Fibroblast of the conjunctiva (primary cell): Measurements from ENCODE around the gene DCST2.
A peak's percentile ranks its signal among the peaks of the same experiment; 100 is the strongest.
"Not testable (repeated sequence)": the region's sequence is repeated elsewhere in the genome, so short reads cannot be mapped to it uniquely, and the experiment has no call there.

Experiments
- DNase-seq: peaks from one replicate; pipeline ENCODE4 v3.0.0-alpha.2; 2010; ENCODE audit warnings: low read depth

DCST2 gene

DNA sequence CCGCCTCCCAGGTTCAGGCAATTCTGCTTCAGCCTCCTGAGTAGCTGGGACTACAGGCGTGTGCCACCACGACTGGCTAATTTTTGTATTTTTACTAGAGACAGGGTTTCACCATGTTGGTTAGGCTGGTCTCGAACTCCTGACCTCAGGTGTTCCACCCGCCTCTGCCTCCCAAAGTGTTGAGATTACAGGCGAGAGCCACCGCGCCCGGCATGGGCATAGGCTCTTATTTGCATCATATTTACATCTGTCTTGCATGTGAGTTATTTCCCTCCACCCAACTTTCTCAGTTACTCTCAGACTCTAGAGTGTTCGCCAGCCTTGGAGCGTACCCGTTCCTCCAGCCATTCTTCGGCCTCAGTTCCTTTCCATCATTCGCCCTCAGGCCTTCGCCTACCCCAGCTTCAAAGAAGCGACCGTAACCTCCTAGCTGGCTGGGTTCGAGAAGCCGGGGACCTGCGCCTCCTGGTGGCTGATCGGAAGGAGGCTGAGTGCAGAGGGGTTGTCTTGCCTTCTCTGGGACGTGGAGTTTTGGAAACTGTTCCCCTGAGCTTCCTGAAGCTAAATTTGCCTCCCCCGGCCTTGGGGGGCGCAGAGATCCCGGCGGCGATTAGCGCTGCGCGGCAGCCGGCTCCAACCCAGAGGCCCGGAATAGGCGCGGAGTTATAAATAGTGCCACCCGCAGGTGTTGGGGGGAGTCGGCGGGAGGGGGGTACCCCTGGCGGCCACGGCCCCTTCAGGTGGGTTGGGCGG lies 34.6 kb downstream of the DCST2 start:
- no peak for DNase-seq

DNA sequence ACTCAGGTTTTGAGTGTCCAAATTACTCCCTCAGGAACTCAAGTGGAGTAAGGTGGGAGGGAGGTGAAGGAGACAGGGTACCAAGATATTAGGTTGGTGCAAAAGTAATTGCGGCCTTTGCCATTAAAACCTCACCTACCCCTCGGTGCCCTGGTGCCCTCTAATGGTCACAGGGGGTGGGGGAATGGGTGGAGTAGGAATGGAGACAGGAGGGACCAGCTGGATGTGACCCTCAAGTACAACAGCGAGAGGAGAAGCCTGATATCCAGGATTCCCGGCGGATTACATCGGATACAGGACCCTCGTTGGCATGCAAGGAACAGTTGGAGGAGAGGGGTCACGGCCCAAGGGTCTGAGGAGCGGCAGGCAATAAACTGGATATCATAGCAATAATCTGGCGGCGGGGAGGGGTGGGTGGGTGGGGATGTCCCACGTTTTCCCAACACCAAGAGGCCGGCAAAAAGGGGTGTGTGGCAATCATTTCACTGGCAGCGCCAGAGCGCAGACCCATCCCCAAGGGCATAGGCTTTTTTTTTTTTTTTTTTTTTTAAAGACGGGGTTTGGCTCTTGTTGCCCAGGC lies 35.3 kb downstream of the DCST2 start:
- no peak for DNase-seq

DNA sequence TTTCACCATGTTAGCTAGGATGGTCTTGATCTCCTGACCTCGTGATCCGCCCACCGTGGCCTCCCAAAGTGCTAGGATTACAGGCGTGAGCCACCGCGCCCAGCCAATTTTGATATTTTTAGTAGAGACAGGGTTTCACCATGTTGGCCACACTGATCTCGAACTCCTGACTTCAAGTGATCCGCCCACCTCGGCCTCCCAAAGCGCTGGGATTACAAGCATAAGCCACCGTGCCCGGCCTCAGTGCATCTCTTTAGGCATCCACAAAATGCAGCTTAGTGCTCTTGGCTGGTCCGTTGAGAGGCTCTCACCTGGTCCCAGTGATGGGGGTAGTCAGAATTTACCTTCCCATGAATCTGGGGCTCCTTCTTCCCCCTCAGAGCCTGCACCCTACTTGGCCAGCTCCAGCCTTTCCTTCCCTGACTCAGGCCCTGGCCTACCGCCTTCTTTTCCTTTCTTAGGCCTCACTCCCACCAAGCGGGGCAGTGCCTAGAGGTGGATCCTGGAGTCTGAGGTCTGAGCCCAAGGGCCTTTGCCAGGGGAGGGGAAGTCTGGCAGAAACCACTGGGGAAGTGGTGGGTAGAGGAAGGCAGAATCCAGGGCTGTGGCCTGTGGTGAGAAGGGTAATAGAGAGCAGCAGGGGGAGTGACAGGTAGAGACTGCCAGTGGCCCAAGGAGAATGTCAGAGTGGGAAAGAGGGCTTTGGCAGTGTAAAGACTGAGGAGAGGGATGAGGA lies 36.4 kb downstream of the DCST2 start:
- no peak for DNase-seq

DNA sequence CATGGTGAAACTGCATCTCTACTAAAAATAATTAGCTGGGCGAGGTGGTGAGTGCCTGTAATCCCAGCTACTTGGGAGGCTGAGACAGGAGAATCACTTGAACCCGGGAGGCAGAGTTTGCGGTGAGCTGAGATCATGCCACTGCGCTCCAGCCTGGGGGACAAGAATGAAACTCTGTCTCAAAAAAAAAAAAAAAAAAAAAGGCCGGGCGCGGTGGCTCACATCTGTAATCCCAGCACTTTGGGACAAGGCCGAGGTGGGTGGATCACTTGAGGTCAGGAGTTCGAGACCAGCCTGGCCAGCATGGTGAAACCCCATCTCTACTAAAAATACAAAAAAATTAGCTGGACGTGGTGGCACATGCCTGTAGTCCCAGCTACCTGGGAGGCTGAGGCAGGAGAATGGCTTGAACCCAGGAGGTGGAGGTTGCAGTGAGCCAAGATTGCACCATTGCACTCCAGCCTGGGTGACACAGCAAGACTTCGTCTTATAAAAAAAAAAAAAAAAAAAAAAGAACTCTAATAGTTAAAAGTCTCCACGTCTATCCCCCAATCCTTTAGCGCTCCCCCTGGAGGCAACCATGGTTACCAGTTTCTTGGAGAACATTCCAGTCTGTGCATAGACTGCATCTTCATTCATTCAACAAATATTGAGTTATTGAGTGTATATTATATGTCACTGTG lies 38.1 kb downstream of the DCST2 start:
- DNase-seq: peak; percentile 76

DNA sequence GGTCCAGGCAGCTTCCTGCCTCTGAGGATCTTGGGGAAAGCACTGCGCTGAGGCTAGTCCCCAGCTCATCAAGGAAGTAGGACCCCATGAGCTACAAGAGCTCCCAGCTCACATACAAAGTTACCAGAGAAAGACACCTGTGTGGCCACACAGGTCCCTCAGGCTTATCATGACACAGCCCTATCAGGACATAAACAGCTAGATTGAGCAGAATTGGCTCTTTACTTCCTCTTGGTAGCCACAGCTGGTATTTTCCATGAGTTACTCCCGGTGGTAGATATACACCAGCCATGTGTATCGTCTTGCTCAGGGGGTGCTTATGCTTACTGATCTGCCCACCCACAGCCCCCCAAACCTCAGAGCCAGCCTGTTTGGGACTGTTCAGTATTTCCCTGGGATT lies 39.0 kb downstream of the DCST2 start:
- DNase-seq: no peak

DNA sequence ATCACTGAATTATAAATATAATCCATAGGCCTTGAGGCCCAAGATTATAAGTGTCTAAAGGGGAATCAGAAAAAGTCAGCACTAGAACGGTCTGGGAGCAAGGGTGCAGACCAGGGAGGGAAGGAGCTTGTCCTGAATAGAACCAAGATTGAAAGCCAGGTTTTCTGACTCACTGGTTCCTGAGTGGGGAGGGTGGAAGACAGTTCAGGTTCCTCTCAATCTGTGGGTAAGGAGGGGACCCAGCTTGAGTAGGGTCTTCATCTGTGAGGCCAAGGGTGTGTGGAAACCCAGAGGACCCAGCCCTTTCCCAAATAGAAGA lies 39.4 kb downstream of the DCST2 start:
- no peak for DNase-seq

DNA sequence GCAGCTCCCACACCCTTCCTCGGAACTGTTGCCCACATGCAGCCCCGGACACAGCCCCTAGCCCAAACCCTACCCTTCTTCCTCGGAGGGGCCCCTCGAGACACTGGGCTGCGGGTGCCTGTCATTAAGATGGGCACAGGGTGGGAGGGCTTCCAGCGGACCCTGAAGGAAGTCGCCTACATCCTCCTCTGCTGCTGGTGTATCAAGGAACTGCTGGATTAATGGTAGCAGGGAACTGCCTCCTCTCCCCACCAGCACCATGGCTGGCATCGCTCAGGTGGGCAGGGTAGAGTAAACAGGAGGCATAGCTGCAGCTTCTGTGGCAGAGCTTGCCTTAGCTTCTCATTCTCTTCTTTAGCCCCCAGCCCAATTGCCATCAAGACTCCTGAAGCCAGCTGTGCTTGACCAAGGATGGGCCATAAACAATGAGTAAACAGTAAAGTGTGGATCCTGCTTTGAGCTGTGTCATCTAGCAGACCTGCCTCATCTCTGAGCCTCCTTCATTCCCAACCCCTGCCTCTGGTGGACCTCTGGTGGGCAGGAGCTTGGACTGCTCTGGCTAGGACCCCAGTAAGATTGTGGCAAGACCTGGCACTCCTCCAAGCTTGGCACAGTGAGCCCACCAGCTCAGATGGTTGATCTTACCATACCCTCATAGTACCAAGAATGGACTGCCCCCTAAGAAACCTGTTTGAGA lies 39.9 kb downstream of the DCST2 start, which contains the start of gene LENEP:
LENEP (plus strand) TSS at position 15 of the 697 bp plus-strand sequence; CDS start at position 37, 22 bp downstream.
- DNase-seq: no peak

DNA sequence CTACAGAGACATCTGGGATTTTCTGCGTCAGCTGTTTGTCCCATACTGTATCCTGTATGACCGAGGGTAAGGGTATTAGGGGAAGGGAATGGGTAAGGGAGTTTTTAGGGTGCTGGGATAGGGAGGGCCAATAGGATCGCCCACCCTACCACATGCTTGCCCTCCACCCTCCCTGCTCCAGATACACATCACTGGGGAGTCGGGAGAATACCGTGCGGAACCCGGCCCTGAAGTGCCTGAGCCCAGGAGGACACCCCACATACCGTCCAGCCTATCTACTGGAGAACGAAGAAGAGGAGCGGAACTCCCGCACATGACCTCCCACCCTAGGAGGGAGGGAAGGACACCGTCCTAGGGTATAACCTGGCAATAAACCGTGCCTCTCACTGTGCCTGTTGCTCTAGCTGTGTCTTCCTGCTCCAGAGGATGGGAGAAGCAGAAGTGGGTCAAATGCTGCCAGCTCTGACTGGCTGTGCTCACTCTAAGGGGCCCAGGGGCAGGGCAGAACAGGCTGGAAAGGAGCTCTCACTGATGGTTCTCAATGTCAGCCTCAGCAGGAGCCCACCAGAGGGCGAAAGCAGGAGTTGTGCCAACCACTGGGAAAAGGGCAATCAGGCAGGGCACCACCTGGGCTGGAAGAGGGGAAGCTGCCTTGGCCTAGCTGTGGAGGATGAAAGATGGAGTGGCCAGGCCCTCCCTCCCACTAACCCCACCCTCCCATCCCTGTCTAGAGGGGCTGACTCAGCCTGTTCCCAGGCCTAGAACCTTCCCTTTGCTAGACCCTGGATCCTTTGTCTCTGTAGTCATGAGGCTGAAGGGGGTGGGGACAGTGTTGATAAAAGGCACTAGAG lies 40.6 kb downstream of the DCST2 start:
- DNase-seq: no peak

DNA sequence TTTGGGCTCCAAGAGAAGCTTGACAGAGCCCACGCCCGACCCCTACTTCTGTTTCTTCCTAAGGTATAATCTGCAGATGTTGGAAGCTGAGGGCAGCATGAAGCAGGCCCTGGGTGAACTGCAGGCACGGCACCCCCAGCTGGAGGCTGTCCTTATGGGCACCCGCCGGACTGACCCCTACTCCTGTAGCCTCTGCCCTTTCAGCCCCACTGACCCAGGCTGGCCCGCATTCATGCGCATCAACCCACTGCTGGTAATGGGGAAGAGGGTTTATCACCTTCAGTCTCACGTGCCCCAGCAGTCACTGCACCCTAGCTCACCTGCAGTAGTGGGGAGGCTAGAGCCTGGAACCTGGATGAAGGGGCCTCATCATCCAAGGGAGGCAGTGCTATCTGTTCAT lies 43.3 kb downstream of the DCST2 start:
- no peak for DNase-seq

DNA sequence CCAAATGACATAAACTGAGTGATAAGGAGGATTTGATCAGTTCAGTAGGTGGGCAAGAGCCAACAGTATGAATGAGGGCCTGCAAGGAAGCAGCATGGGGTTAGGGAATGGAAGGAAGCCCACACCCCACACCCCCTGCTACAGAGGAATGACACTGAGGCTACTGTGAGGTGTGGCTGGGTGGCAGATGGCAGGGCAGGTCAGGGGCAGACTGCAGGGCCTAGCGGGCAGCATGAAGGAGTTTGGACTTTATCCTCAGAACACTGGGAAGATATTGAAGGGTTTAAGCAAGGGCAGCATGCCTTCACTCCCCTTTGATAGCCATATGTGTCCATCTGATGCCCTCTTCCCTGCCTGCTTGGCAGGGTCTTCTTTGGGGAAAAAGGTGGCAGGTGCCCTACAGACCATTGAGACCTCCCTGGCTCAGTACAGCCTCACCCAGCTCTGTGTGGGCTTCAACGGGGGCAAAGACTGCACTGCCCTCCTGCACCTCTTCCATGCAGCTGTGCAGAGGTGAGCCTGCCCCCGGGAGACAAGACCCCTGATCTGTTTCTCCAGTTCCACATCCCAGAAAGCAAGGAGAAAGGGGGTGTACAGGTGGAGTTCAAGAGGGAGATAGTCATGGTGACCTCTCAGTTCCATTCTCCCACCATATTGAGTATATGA lies 44.3 kb downstream of the DCST2 start:
- no peak for DNase-seq

DNA sequence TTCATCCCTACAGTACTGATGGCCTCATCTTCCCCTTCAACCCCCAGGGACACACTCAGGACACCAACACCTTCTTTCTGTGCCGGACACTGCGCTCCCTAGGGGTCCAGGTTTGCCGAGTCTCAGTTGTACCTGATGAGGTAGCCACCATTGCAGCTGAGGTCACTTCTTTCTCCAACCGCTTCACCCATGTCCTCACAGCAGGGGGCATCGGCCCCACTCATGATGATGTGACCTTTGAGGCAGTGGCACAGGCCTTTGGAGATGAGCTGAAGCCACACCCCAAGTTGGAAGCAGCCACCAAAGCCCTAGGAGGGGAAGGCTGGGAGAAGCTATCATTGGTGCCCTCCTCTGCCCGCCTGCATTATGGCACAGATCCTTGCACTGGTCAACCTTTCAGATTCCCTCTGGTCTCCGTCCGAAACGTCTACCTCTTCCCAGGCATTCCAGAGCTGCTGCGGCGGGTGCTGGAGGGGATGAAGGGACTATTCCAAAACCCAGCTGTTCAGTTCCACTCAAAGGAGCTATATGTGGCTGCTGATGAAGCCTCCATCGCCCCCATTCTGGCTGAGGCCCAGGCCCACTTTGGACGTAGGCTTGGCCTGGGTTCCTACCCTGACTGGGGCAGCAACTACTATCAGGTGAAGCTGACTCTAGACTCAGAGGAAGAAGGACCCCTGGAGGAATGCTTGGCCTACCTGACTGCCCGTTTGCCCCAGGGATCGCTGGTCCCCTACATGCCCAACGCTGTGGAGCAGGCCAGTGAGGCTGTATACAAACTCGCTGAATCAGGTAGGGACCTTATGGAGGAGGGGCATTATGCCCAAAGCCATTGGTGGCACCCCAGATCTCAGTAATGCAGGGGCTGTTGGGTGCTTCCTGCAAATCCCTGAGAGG lies 45.3 kb downstream of the DCST2 start:
- DNase-seq: no peak

DNA sequence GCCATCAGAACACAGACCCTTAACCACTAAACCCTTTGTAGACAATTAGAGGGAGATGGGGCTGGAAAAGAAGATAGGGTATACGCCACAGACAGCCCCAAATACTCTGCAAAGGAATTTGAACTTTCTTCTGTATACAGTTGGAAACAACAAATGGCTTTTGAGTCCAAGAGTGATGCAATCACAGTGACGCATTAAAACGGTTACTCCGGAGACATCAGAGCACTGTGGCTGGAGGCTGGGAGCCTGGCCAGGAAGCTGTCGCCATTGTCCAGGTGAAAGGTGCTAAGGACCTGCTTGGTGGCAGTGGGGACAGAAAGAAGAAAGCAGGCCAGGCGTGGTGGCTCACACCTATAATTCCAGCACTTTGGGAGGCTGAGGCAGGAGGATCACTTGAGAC lies 46.3 kb downstream of the DCST2 start:
- no peak for DNase-seq

DNA sequence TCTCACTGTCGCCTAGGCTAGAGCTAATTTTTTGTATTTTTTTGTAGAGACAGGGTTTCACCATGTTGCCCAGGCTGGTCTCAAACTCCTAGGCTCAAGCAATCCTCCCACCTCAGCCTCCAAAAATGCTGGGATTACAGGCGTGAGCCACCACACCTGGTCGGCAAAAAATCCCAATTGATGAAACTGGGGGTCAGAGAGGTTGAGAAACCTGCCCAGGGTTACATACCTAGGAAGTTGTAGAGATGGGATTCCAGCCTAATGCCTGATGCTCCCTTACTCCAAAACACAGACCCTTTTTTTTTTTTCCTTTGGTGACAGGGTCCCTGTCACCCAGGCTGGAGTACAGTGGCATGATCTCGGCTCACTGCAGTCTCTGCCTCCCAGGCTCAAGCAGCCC lies 46.8 kb downstream of the DCST2 start:
- DNase-seq: not testable (repeated sequence)

DNA sequence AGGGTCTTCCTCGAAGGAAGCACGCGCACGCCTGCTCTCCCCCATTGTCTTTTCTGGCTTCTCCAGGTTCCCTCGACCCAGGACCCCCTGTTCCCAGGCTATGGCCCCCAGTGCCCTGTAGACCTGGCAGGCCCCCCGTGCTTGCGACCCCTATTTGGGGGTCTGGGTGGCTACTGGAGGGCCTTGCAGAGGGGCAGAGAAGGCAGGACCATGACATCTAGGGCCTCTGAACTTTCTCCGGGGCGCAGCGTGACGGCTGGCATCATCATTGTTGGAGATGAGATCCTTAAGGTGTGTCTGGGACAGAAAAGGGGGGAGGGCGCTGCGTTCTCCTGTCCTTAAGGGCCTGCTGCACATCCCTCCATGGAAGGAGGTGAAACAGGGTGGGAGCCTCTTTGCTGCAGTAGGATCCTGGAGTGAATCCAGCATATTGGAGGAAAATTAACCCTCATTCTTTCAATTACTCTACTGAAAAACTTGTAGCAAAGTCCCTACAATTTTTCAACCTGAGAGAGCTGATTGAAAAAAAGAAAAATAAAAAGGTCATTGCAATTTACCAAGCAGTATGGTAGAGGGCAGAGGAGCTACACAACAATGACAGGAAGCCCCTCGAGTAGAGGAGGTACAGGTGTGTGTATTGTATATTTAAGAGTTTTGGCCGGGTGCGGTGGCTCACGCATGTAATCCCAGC lies 49.7 kb downstream of the DCST2 start:
- DNase-seq: no peak

DNA sequence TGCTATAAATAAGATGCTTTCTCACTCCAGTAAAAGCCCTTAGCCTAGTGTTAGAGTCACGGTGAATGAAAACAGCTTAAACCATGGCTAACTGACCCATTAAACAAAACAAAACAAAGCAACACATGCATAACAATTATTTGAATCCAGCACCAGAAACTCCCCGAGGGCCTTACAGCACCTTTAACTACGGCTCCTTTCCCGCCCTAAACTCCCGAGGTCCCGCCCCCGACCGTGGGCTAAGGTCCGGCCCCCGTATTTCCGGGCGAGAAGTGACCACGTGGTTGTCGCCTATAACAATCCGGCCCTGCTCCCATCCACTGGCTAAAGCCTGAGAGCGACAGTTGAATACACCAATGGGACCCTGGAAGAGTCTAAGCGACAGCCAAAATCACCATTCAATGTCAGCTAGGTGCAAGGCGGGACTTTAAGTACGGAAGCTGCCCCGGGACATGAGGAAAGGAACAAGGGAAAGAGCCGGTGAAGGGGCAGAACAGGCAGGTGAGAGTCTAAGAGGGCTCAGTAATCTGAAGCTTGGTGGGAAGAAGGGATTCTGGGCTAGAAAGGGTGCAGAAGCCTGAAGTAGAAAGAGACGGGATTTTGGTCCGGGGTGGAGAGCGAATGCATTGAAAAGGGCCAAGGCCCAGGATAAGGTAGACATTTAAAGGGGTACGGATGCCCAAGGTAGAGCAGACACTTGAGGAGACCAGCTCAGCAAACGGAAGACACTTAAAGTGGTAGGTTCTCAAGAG lies 50.5 kb downstream of the DCST2 start, which contains the start of gene FLAD1:
FLAD1 (plus strand) TSS at position 448 of the 752 bp plus-strand sequence. CDS start 351 bp downstream, outside the sequence.
- DNase-seq: peak; percentile 98

DNA sequence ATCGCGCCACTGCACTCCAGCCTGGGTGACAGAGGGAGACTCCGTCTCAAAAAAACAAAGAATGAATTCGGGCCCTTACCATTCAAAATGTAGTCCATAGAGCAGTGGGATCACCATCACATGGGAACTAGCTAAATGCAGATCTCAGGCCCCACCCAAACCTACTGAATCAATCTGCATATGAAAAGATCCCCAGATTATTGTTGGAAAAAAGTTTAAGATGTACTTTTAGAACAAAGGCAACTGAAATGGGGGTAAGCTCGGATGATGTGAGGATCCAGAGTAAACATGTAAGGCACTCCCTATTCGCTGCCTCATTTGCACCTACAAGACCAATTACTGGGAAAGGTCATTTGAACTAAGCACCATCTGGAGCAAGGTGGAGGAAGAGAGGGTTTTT lies 51.2 kb downstream of the DCST2 start:
- no peak for DNase-seq

DNA sequence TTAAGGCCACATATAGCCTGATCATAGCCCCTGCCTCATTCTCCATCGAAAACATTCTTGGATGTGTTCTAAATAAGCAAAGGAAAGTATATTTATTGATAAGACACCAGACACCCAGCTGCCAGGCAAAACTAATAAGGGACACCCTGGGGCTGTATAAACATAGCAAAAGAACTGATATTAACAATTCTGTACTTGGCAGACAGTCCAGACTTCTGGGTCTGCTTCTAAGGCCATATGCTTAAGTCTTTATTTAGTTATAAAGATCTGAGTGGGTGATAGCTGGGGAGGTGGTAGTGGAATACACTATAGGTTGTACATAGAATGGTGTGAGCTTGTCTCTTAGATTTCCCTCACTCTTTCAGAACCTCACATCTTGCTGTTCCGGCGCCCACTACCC lies 55.2 kb downstream of the DCST2 start:
- DNase-seq: no peak

DNA sequence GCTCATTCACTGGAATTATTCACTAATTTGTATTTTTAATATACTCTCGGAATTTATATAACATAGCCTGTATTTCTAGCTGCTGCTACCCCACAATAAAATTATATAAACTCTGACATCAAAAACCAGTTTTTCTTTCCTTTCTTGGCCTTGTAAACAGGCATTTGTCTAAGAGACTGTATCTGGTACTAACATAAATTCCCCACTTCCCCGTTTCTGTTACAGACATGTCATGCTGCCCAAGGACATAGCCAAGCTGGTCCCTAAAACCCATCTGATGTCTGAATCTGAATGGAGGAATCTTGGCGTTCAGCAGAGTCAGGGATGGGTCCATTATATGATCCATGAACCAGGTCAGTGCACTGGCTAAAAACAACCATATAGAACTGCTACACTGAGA lies 55.8 kb downstream of the DCST2 start:
- not testable (repeated sequence) for DNase-seq
